ENCODE data around the gene PKNOX2.

The PKNOX2 gene

DNA sequence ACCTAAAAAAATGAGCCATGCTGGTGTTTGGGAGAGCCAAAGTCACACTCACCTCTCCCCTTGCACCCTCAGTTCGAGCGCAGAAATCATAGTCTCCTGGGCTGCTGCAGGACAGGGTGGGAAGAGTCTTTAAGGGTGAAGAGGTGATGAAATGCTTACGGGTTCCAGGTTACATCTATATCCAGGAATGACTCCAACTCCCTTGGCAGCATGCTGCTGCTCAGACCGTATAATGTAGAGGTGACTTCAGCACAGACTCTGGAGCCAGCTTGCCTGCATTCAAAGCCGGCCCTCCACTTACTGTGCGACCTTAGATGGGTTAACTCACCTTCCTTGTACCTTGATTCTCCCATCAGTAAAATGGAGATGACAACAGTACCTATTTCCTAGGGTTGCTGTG, 17.3 kb upstream of the PKNOX2 start:
- H3K79me2 ChIP-seq (ENCODE audit: insufficient read depth, low read depth), result no peaks in the 10 kb centered on the region
- no peak overlapping the region for H3K9ac ChIP-seq
- no peak overlapping the region for H3K4me3 ChIP-seq (IDR thresholded peaks at IDR 0.05; ENCODE audit: insufficient read depth, low read depth, low read length)
- no peaks in the 10 kb centered on the region for H3K4me1 ChIP-seq (ENCODE audit: low read depth, poor library complexity, severe bottlenecking)
- H3K27ac ChIP-seq, result no peak overlapping the region
- no peak for TF ChIP-seq CTCF (conservative IDR thresholded peaks at IDR 0.05; ENCODE audit: low read depth, low read length)
- H3K4me2 ChIP-seq, result no peak overlapping the region
- H4K20me1 ChIP-seq (ENCODE audit: insufficient read depth), result no peaks in the 10 kb centered on the region
- no peaks in the 10 kb centered on the region for H3K36me3 ChIP-seq (ENCODE audit: insufficient read depth)
- H3K27me3 ChIP-seq (ENCODE audit: insufficient read depth, low read depth), result no peaks in the 10 kb centered on the region
- H2AFZ ChIP-seq (ENCODE audit: low read depth), result no peak overlapping the region

- no peak overlapping the region for H3K9ac ChIP-seq
These were observed 16.5 kb upstream of the PKNOX2 start for GRCh38 chr11:125148011-125148410.

GRCh38 chr11:125148743-125149142, 15.8 kb upstream of the PKNOX2 start:
- Histone ChIP-seq H3K4me2 (no peak overlapping the region), H3K36me3 (ENCODE audit: insufficient read depth) (no peaks in the 10 kb centered on the region), H3K4me3 (IDR thresholded peaks at IDR 0.05; ENCODE audit: insufficient read depth, low read depth, low read length) (no peak overlapping the region), H3K4me1 (ENCODE audit: low read depth, poor library complexity, severe bottlenecking) (no peaks in the 10 kb centered on the region), H3K9ac (no peak overlapping the region), H2AFZ (ENCODE audit: low read depth) (no peak overlapping the region), H4K20me1 (ENCODE audit: insufficient read depth) (no peaks in the 10 kb centered on the region), H3K27ac (no peak overlapping the region), H3K79me2 (ENCODE audit: insufficient read depth, low read depth) (no peaks in the 10 kb centered on the region), H3K27me3 (ENCODE audit: insufficient read depth, low read depth) (no peaks in the 10 kb centered on the region)
- no peak for TF ChIP-seq CTCF (conservative IDR thresholded peaks at IDR 0.05; ENCODE audit: low read depth, low read length)

More at GRCh38 chr11:125148011-125148410, 16.5 kb upstream of the PKNOX2 start:
- TF ChIP-seq CTCF (conservative IDR thresholded peaks at IDR 0.05; ENCODE audit: low read depth, low read length), result no peak
- Histone ChIP-seq H3K27me3 (ENCODE audit: insufficient read depth, low read depth) (no peaks in the 10 kb centered on the region), H2AFZ (ENCODE audit: low read depth) (no peak overlapping the region), H3K4me2 (no peak overlapping the region), H3K4me3 (IDR thresholded peaks at IDR 0.05; ENCODE audit: insufficient read depth, low read depth, low read length) (no peak overlapping the region), H3K27ac (no peak overlapping the region), H3K36me3 (ENCODE audit: insufficient read depth) (no peaks in the 10 kb centered on the region), H3K79me2 (ENCODE audit: insufficient read depth, low read depth) (no peaks in the 10 kb centered on the region), H3K4me1 (ENCODE audit: low read depth, poor library complexity, severe bottlenecking) (no peaks in the 10 kb centered on the region), H4K20me1 (ENCODE audit: insufficient read depth) (no peaks in the 10 kb centered on the region)

GRCh38 chr11:125153837-125154236, 10.7 kb upstream of the PKNOX2 start:
- no peak overlapping the region for H3K27ac ChIP-seq
- no peak for TF ChIP-seq CTCF (conservative IDR thresholded peaks at IDR 0.05; ENCODE audit: low read depth, low read length)
- H3K4me1 ChIP-seq (ENCODE audit: low read depth, poor library complexity, severe bottlenecking), result no peaks in the 10 kb centered on the region
- no peak overlapping the region for H2AFZ ChIP-seq (ENCODE audit: low read depth)
- H3K9ac ChIP-seq, result no peak overlapping the region
- H4K20me1 ChIP-seq (ENCODE audit: insufficient read depth), result no peaks in the 10 kb centered on the region
- no peaks in the 10 kb centered on the region for H3K36me3 ChIP-seq (ENCODE audit: insufficient read depth)
- no peaks in the 10 kb centered on the region for H3K27me3 ChIP-seq (ENCODE audit: insufficient read depth, low read depth)
- H3K79me2 ChIP-seq (ENCODE audit: insufficient read depth, low read depth), result no peaks in the 10 kb centered on the region
- no peak overlapping the region for H3K4me3 ChIP-seq (IDR thresholded peaks at IDR 0.05; ENCODE audit: insufficient read depth, low read depth, low read length)
- H3K4me2 ChIP-seq, result no peak overlapping the region
